ENCODE measurements around the gene ARHGAP1. TPM values are rescaled to one million over a fixed set of nuclear protein-coding genes. Genes with fewer than 3 reads are reported as not detected.

Gene ARHGAP1
- 29.3 TPM for total RNA-seq

GRCh38 chr11:46700241-46701077 lies at the start of gene ARHGAP1, which contains the start of gene ZNF408:
Gene ARHGAP1, minus strand, starts transcription at chr11:46700619. Its CDS starts 4,512 bp downstream, at chr11:46696107.
Gene ZNF408, plus strand, starts transcription at chr11:46701031. Its CDS starts 17 bp downstream, at chr11:46701048.
- DNase-seq (ENCODE audit: low spot score) (peak; percentile 99), ATAC-seq (peak; percentile 87)

DNA sequence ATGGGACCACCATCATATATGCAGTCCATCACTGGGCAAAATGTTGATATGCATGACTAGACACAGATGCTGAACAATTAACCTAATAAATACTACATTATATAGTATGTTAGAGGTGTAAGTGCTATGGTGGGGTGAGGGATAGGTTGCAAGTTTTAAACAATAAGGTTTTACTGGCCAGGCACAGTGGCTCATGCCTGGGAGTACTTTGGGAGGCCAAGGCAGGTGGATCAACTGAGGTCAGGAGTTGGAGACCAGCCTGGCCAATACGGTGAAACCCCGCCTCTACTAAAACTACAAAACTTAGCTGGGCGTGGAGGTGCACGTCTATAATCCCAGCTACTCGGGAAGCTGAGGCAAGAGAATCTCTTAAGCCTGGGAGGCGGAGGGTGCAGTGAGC lies 46.7 kb upstream of the ARHGAP1 start:
- no peak for DNase-seq (ENCODE audit: low spot score)
- peak; percentile 12 for ATAC-seq

DNA sequence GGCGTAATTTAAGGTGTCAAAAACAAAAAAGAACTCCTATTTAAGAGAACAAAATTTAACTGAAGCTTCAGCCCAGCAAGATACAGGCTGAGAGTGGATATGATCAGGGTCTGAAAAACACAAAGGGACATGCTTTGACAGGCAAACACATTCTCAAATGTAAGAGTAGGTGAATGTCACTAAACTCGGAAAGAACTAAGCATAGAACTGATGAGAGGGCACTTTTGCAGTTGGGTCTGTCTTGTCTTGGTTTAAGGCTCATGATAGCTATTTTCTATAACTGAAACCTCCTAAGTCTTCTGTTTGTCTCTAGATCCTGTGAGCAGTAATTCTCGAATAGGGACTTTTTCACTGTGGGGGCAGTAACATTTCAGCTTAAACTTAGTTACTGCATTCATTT lies 45.6 kb upstream of the ARHGAP1 start:
- DNase-seq (ENCODE audit: low spot score) (no peak), ATAC-seq (peak; percentile 14)

GRCh38 chr11:46745328-46745727 lies 44.9 kb upstream of the ARHGAP1 start:
- no peak for DNase-seq (ENCODE audit: low spot score)
- ATAC-seq: peak; percentile 13

- DNase-seq (ENCODE audit: low spot score) (no peak), ATAC-seq (peak; percentile 8)
These were observed 43.4 kb upstream of the ARHGAP1 start for GRCh38 chr11:46743693-46744339.

- no peak for ATAC-seq
These were observed 42.6 kb upstream of the ARHGAP1 start for GRCh38 chr11:46743043-46743442.

GRCh38 chr11:46741600-46742484 lies 41.4 kb upstream of the ARHGAP1 start:
- DNase-seq (ENCODE audit: low spot score): no peak
- peak; percentile 3 for ATAC-seq

More at GRCh38 chr11:46743043-46743442, 42.6 kb upstream of the ARHGAP1 start:
- DNase-seq (ENCODE audit: low spot score): no peak

DNA sequence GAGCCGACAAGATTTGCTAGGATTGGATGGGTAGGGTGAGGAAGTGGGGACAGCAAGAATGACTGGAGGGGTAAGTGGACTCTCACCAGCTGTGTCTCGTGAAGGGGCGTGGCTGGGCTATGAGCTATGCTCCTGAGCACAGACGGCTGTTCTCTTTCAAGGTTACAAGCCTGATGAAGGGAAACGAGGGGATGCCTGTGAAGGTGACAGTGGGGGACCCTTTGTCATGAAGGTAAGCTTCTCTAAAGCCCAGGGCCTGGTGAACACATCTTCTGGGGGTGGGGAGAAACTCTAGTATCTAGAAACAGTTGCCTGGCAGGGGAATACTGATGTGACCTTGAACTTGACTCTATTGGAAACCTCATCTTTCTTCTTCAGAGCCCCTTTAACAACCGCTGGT lies 38.5 kb upstream of the ARHGAP1 start:
- ATAC-seq (no peak), DNase-seq (ENCODE audit: low spot score) (no peak)

DNA sequence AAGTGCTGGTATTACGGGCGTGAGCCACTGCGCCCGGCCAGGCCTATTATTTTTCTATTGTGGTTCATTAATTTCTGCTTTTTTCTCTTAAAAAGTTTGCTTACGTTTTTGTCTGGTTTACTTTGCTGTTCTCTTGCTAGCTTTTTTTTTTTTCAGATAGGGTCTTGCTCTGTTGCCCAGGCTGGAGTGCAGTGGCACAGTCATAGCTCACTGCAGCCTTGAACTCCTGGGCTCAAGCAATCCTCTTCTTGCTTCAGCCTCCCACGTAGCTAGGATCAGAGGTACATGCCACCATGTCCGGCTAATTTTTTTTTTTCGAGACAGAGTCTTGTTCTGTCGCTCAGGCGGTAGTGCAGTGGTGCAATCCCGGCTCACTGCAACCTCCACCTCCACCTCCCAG lies 37.3 kb upstream of the ARHGAP1 start:
- DNase-seq (ENCODE audit: low spot score) (peak; percentile 26), ATAC-seq (no peak)

DNA sequence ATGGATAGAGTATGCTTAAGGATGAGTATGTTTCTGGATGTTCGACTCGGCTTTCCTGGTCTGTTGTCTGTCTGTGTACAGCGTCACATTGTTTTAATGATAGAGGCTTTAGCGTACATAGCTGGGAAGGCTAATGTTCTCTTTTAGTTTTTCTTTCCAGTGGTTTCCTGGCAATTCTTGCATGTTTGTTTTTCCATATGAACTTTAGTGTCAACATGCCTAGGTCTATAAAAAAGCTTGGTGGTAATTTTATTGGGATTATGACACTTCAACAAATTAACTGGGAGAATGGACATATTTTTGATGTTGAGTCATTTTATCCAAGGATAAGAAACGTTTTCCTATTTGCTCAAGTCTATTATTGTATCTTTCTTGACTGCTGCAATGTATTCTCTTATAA lies 36.2 kb upstream of the ARHGAP1 start:
- DNase-seq (ENCODE audit: low spot score) (no peak), ATAC-seq (peak; percentile 40)

DNA sequence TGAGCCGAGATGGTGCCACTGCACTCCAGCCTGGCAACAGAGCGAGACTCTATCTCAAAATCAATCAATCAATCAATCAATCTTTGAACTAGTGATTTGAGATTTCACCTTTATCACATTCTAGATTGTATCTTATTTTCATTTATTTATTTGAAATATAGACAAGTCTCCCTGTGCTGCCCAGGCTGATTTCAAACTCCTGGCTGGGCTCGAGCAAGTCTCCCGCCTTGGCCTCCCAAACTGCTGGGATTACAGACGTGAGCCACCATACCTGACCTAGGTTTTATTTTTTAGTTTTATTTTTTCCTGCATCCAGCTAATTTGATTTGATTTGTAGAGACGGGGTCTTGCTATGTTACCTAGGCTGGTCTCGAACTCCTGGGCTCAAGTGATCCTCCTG lies 35.7 kb upstream of the ARHGAP1 start:
- ATAC-seq: no peak

DNA sequence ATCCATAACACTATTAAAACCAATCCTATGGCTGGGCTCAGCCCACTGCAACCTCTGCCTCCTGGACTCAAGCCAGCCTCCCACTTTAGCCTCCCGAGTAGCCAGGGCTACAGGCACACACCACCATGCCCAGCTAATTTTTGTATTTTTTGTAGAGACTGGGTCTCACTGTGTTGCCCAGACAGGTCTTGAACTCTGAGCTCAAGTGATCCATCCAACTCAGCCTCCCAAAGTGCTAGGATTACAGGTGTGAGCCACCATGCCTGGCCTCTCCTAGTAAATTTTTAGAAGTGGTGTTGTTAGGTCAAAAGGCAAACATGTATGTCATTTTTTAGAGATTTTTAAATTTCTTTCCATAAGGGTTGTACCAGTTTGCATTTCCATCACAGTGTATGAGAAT lies 32.8 kb upstream of the ARHGAP1 start:
- DNase-seq (ENCODE audit: low spot score): no peak
- ATAC-seq: no peak

More for the DNA sequence above, 35.7 kb upstream of the ARHGAP1 start:
- no peak for DNase-seq (ENCODE audit: low spot score)

- ATAC-seq (no peak), DNase-seq (ENCODE audit: low spot score) (no peak)
These were observed 31.1 kb upstream of the ARHGAP1 start for GRCh38 chr11:46731545-46731944.

DNA sequence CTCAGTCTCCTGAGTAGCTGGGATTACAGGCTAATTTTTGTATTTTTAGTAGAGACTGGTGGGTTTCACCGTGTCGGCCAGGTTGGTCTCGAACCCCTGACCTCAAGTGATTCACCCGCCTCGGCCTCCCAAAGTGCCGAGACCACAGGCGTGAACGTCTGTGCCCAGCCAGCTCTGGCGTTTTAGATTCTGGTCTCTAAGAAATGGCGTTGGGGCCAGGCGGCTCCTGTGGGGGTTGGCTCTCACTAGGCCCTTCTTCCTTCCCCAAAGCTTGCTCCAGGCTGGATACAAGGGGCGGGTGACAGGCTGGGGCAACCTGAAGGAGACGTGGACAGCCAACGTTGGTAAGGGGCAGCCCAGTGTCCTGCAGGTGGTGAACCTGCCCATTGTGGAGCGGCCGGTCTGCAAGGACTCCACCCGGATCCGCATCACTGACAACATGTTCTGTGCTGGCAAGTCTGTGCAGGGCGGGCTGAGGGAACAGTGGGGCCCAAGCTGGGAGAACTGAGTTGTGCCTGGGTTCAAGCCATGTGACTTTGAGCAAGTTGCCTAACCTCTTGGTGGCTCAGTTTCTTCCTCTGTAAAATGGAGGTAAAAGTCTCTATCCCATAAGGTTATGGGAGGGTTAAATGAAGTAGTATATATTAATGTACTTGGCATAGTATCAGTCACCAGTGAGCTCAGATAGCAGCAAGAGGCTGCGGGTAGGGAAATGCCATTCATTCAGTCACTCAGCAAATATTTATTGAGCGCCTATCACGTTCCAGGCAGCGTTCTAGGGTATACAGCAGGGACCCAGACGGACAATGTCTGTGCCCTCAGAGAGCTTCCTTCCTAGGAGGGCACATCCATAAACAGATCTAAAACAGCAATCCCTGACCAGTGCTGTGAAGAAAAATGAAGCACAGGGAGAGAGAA lies 28.9 kb upstream of the ARHGAP1 start:
- DNase-seq (ENCODE audit: low spot score) (no peak), ATAC-seq (peak; percentile 7)

DNA sequence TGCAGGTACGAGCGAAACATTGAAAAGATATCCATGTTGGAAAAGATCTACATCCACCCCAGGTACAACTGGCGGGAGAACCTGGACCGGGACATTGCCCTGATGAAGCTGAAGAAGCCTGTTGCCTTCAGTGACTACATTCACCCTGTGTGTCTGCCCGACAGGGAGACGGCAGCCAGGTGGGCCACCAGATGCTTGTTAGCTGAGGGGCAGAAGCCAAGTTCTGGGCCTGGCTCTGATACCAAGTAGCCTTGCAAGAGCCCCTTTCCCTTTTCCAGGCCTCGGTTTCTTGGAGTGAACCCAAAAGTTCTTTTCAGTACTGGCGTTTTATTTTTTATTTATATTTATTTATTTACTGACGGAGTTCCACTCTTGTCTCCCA lies 28.2 kb upstream of the ARHGAP1 start:
- ATAC-seq (no peak), DNase-seq (ENCODE audit: low spot score) (no peak)

DNA sequence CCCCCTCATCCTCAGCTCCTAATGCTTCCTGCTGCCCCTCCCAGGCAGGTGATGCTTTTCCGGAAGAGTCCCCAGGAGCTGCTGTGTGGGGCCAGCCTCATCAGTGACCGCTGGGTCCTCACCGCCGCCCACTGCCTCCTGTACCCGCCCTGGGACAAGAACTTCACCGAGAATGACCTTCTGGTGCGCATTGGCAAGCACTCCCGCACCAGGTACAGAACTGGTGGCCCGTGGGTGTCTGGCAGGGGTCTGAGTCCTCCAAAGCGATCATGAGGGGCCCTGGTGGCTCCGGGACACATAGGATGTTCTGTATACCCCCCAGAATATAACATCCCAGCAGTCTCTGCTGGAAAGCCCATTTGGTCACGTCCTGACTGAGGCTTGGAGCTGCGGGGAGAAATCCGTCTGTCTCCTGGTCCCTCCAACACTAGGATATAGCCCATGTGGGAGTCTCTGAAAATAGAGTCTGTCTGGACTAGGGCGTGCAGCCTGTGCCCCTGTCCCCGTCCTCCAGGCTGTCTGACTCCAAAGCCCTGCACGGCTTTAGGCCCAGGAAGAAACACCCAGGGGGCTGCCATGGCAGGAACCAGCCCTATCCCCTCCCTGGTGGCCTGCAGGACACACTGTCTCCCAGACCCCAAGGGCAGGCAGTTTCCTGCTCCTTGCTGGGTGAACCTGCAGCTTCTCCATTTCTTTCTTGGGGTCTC lies 27.7 kb upstream of the ARHGAP1 start:
- ATAC-seq (no peak), DNase-seq (ENCODE audit: low spot score) (no peak)

DNA sequence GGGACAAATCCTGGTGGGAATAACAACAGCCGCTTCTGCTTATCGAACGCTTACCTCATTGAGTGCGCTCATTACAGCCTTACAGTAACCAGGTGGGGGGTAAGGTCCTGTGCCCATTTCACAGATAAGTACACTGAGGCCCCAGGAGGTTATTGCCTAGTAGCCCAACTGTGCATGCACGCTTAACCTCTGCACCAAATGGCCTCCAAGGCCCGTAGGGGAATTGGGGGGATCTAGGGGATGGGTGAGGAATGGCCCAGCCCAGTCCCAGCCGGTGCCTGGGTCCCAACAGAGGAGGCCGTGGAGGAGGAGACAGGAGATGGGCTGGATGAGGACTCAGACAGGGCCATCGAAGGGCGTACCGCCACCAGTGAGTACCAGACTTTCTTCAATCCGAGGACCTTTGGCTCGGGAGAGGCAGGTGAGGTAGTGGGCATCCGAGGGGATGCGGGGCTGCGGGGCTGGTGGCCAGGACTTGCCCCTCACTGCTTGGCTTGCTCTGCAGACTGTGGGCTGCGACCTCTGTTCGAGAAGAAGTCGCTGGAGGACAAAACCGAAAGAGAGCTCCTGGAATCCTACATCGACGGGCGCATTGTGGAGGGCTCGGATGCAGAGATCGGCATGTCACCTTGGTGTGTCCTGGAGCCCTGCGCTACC lies 25.9 kb upstream of the ARHGAP1 start:
- DNase-seq (ENCODE audit: low spot score) (no peak), ATAC-seq (peak; percentile 3)

GRCh38 chr11:46725338-46726205 lies 25.2 kb upstream of the ARHGAP1 start:
- DNase-seq (ENCODE audit: low spot score) (no peak), ATAC-seq (no peak)

Measured in left lobe of liver (tissue), 2 donors.